ENCODE measurements around the gene THOC7.

DNA sequence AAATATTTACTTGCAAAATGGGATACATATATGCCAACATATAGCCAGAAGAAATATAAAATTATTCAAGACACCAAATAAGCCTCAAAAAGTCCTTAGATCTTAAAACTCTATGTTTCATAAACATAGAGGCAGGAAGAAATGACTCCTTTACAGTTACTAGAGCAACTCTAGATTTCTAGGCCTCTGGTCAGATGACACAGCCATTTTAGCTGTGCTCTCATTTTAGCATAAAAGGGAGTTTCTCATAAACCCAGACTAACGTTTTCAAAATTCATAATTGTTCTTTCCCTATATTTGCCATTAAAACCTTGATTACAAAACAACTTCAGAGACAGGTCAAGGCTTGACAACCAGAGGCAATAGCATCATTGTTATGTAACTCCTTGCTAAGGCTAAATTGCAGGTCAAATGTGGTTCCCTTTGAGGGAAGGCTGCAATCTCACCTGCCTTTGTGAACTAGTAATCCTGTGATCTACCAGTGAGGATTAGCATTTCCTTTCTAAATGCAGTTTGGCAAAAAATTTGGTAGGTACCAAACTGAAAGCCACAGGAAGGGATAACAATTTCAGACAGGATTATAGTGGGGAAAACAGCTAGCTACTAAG is 8.2 kb downstream of the THOC7 start:
- TF ChIP-seq POLR2A (IDR thresholded peaks at IDR 0.05) = no peak
- TF ChIP-seq, protein P1, sequence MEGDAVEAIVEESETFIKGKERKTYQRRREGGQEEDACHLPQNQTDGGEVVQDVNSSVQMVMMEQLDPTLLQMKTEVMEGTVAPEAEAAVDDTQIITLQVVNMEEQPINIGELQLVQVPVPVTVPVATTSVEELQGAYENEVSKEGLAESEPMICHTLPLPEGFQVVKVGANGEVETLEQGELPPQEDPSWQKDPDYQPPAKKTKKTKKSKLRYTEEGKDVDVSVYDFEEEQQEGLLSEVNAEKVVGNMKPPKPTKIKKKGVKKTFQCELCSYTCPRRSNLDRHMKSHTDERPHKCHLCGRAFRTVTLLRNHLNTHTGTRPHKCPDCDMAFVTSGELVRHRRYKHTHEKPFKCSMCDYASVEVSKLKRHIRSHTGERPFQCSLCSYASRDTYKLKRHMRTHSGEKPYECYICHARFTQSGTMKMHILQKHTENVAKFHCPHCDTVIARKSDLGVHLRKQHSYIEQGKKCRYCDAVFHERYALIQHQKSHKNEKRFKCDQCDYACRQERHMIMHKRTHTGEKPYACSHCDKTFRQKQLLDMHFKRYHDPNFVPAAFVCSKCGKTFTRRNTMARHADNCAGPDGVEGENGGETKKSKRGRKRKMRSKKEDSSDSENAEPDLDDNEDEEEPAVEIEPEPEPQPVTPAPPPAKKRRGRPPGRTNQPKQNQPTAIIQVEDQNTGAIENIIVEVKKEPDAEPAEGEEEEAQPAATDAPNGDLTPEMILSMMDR (IDR thresholded peaks at IDR 0.05) = no peak
- no peak for TF ChIP-seq POLR2AphosphoS5 (IDR thresholded peaks at IDR 0.05)
- no peak for TF ChIP-seq EP300 (IDR thresholded peaks at IDR 0.05)

Data from suprapubic skin (tissue), 4 donors.